Hypothalamus (tissue), 51 donors: ENCODE measurements around the gene XIST.
"Not testable (repeated sequence)": the region's sequence is repeated elsewhere in the genome, so short reads cannot be mapped to it uniquely, and the experiment has no call there.

ENCODE experiments used
- DNase-seq, 51 donors: peaks; one replicate each; lab custom pipeline; 2025; lab: John Stamatoyannopoulos, UW

The XIST gene

DNA sequence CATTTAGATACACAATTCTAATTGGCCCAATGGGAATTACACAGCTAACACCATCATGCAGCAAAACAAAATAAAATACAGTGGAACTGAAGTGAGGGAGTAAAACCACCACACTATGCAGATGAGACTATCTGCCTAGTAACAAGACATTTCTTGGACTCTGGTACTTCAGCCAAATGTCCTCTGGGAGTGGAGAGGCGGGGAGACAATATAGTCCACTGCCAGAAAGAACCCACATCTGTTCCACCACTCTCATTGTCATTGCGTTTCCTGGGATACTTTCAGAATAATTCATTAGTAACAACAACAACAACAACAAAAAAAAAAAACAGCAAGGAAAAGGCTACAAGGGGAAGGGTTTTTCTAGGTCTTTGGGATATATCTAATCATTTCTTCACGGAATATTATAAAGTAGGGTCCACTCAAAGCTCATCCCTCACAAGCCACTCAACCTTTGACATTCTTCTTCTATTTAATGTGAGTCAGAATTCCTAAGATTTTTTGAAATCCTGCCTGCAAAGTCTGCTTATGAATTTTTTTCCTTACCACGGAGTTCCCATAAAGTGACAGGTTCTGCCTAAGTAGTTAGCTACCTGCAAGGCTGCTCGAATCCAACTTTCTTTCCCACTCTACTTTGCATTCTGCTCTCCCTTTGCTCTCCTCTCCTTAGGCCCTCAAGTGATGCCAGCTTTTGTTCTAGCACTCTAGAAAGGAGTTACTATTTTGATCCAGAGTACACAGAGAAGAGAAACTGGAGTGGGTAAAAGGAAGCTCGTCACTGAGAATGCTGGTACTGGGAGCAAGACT, 34.9 kb downstream of the XIST start:
- no peak for DNase-seq

DNA sequence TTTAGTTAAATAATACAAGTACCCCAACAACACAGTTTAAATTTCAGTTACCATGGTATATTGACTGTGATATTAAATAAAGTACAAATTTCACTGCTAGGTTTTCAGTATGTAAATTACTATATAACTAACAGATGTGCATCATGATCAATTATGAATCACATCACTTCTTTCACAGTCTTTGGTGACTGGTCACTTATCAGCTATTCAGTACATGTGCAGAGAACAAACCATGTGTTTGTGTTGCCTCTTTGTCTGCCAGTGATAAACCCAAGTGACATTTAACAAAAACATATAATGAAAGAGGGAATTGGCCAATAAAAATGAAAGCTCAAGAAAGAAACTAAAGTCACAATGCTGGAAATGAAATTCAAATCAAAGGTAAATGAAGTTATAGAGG, 40.3 kb downstream of the XIST start:
- no peak for DNase-seq

DNA sequence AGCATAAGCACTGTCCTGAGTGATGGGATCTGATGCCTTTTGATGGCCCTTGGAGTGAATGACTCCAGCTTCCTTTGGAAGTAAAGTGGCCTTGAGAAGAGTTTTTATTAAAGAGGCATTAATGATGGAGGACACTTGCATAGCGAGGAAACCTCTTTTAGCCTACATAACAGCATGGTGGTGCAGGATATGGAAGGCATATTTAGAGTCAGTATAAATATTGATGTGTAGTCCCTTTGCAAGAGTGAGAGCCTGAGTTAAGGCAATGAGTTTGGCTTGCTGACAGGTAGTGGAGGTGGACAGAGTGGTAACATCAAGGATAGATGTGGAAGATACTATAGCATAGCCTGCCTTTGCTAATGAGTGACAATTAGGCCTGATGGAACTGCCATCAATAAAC, 48.4 kb downstream of the XIST start:
- DNase-seq = not testable (repeated sequence)

- no peak for DNase-seq
Measured at GRCh38 chrX:73799888-73800287, 52.6 kb downstream of the XIST start.

DNA sequence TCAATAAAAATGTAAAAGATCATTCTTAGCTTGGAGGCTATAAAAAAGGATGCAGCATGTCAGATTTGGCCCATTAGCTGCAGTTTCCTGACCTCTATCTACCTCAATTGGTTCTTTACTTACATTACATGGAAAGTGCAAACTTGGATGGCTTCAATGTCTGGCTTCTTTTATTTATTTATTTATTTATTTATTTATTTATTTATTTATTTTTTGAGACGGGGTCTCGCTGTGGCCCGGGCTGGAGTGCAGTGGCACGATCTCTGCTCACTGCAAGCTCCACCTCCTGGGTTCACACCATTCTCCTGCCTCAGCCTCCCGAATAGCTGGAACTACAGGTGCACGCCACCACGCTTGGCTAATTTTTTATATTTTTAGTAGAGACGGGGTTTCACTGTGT, 60.0 kb downstream of the XIST start:
- DNase-seq = not testable (repeated sequence)

- DNase-seq = no peak
Measured at GRCh38 chrX:73785493-73785892, 67.0 kb downstream of the XIST start.
